ENCODE data around the gene TUFM. TPM values are rescaled to one million over a fixed set of nuclear protein-coding genes. Genes with fewer than 3 reads are reported as not detected.

The TUFM gene
- total RNA-seq, 1 experiment from 2014 or later = 361 TPM

- Histone ChIP-seq H3K4me2 (ENCODE audit: low read length) (no peak overlapping the region), H3K9me3 (ENCODE audit: control insufficient read depth in 1 of 2, insufficient read depth in 1 of 2, low read depth in 1 of 2, low read length in 2 of 2) (no peaks in the 10 kb centered on the region), H3K4me1 (ENCODE audit: control insufficient read depth in 1 of 2, insufficient read depth in 2 of 2, low read length in 2 of 2) (peaks cover 5 to 17% of the 10 kb centered on the region in 2 experiments; a peak in 2 of 4 replicates), H3K4me3 (replicated peaks in 1 of 2; ENCODE audit: low read depth in 1 of 2, low read length in 2 of 2) (no peak overlapping the region), H3K79me2 (ENCODE audit: insufficient read depth, low read length) (no peaks in the 10 kb centered on the region), H3K27me3 (ENCODE audit: insufficient read depth, low read length) (no peaks in the 10 kb centered on the region), H4K20me1 (ENCODE audit: insufficient read depth) (no peaks in the 10 kb centered on the region), H3K36me3 (ENCODE audit: control insufficient read depth in 1 of 2, insufficient read depth in 2 of 2, low read length in 2 of 2) (no peaks in the 10 kb centered on the region), H3K9me2 (ENCODE audit: insufficient read depth) (no peaks in the 10 kb centered on the region), H2AFZ (ENCODE audit: low read depth, low read length, poor library complexity, severe bottlenecking) (no peak overlapping the region), H3K27ac (ENCODE audit: low read depth, low read length) (no peak overlapping the region), H3K9ac (ENCODE audit: low read length) (no peak overlapping the region)
- RAD21 ChIA-PET (ENCODE audit: low non-redundant PET in 1 of 2, low total read pairs in 2 of 2, uncharacterized antibody in 2 of 2, unreplicated experiment in 2 of 2) = no interaction called here
- POLR2A ChIA-PET = no interaction called here
- DNase-seq (ENCODE audit: low read depth, low spot score) (no peak), ATAC-seq (no peak)
- intact Hi-C loops (cut with micrococcal nuclease) = no loop called here
- CTCF ChIA-PET = no interaction called here
- TF ChIP-seq, protein P1, sequence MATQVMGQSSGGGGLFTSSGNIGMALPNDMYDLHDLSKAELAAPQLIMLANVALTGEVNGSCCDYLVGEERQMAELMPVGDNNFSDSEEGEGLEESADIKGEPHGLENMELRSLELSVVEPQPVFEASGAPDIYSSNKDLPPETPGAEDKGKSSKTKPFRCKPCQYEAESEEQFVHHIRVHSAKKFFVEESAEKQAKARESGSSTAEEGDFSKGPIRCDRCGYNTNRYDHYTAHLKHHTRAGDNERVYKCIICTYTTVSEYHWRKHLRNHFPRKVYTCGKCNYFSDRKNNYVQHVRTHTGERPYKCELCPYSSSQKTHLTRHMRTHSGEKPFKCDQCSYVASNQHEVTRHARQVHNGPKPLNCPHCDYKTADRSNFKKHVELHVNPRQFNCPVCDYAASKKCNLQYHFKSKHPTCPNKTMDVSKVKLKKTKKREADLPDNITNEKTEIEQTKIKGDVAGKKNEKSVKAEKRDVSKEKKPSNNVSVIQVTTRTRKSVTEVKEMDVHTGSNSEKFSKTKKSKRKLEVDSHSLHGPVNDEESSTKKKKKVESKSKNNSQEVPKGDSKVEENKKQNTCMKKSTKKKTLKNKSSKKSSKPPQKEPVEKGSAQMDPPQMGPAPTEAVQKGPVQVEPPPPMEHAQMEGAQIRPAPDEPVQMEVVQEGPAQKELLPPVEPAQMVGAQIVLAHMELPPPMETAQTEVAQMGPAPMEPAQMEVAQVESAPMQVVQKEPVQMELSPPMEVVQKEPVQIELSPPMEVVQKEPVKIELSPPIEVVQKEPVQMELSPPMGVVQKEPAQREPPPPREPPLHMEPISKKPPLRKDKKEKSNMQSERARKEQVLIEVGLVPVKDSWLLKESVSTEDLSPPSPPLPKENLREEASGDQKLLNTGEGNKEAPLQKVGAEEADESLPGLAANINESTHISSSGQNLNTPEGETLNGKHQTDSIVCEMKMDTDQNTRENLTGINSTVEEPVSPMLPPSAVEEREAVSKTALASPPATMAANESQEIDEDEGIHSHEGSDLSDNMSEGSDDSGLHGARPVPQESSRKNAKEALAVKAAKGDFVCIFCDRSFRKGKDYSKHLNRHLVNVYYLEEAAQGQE (IDR thresholded peaks at IDR 0.05; ENCODE audit: low read depth) = no peak
- TF ChIP-seq CTCF (IDR thresholded peaks at IDR 0.05 in 2 of 3, conservative IDR thresholded peaks at IDR 0.05 in 1 of 3; ENCODE audit: borderline replicate concordance in 1 of 3, insufficient read depth in 1 of 3, low read depth in 2 of 3, low read length in 2 of 3) = no peak
- no peak for TF ChIP-seq EGR1 (IDR thresholded peaks at IDR 0.05; ENCODE audit: low read depth)
- no peak for TF ChIP-seq TCF7L2 (IDR thresholded peaks at IDR 0.05; ENCODE audit: borderline replicate concordance, extremely low read depth, insufficient read depth, insufficient read length)
- TF ChIP-seq SRF (IDR thresholded peaks at IDR 0.05; ENCODE audit: low read depth) = no peak
- TF ChIP-seq ZFX (IDR thresholded peaks at IDR 0.05) = no peak
- TF ChIP-seq SP1 (IDR thresholded peaks at IDR 0.05; ENCODE audit: low read depth) = no peak
- no peak for TF ChIP-seq ZNF274 (IDR thresholded peaks at IDR 0.05; ENCODE audit: low read depth, low read length)
- no peak for TF ChIP-seq EZH2phosphoT487 (IDR thresholded peaks at IDR 0.05; ENCODE audit: borderline replicate concordance)
- no peak for TF ChIP-seq POLR2AphosphoS5 (IDR thresholded peaks at IDR 0.05; ENCODE audit: low read depth, low read length)
- TF ChIP-seq ELF1 (IDR thresholded peaks at IDR 0.05; ENCODE audit: borderline replicate concordance, low read depth) = no peak
- no peak for TF ChIP-seq CEBPB (IDR thresholded peaks at IDR 0.05; ENCODE audit: low read depth)
- no TSS peak for BruUV-seq (replicated peaks)
These were observed 34.8 kb upstream of the TUFM start for GRCh38 chr16:28880955-28881354.

Data from HCT116 (cell line).